COLO668 (cell line): ENCODE measurements around the gene CREB3L1.

Experiments
- DNase-seq: peaks from one replicate; lab custom pipeline; 2025; ENCODE audit not compliant: unreplicated experiment; lab: John Stamatoyannopoulos, UW

Gene CREB3L1

DNA sequence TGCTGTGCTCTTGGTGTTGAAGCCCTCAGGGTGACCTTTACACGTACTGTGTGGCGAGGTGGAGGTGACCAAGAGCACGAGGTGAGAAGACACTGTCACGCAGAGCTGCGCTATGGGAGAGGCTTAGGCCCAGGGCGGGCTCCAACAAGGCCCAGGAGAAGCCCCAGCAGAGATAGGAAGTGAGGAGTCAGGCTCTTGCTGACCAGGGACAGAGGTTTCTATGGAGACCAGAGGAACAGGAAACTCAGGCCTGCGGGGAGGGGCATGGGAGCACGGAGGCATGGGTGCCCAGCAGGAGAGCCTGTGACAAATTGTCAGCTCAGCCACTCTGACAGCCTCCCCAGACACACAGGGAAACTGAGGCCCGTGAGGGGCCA lies 85.6 kb downstream of the CREB3L1 start:
- peak; percentile 87 for DNase-seq

- DNase-seq: peak; percentile 97
These were observed 86.1 kb downstream of the CREB3L1 start for GRCh38 chr11:46363455-46364005.

DNA sequence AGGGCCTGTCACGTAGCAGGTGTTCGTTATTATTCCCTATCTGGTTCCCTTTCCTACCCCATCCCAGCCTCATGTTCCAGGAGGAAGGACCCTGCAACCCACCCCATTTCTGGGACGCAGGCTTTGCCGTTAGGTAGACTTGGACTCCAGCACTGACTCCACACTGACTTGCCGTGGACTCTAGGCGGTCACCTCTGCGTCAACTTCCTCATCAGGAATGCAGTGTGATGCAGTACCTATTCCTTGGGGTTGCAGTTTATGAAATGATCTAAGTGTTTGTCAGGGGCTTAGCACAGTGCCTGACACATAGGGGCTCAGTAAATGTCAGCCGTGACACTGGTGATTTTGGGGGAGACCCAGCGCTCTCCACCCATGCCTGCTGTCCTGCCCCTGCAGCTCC lies 86.6 kb downstream of the CREB3L1 start:
- no peak for DNase-seq

GRCh38 chr11:46364791-46365190 lies 87.3 kb downstream of the CREB3L1 start:
- no peak for DNase-seq

DNA sequence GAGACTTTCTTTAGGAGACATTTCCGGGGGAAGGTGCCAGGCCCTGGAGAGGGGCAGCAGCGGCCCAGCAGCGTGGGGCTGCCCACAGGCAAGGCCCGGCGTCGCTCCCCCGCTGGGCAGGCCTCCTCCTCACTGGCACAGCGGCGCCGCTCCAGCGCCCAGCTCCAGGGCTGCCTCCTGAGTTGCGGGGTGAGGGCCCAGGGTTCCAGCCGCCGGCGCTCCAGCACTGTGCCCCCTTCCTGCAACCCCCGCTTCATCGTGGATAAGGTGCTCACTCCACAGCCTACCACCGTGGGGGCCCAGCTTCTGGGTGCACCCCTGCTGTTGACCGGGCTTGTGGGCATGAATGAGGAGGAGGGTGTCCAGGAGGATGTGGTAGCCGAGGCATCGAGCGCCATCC lies 88.8 kb downstream of the CREB3L1 start:
- no peak for DNase-seq

GRCh38 chr11:46366661-46367161 lies 89.2 kb downstream of the CREB3L1 start:
- no peak for DNase-seq

GRCh38 chr11:46367244-46367915 lies 89.9 kb downstream of the CREB3L1 start:
- peak; percentile 70 for DNase-seq

DNA sequence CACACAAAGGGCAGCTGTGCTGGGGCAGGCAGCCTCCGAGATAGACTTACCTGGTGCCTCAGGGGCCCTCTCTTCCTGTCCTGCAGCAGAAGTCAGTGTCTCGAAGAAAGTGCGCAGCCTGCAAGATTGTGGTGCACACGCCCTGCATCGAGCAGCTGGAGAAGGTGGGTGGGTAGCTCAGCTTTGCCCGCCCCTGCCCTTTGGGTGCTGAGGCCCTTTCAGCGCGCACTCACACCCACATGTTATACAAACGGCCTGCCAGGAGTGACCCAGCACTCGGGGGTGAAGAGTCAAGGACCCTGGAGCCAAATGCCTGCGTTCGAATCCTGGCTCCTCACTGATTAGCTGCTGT lies 90.4 kb downstream of the CREB3L1 start:
- DNase-seq: no peak

DNA sequence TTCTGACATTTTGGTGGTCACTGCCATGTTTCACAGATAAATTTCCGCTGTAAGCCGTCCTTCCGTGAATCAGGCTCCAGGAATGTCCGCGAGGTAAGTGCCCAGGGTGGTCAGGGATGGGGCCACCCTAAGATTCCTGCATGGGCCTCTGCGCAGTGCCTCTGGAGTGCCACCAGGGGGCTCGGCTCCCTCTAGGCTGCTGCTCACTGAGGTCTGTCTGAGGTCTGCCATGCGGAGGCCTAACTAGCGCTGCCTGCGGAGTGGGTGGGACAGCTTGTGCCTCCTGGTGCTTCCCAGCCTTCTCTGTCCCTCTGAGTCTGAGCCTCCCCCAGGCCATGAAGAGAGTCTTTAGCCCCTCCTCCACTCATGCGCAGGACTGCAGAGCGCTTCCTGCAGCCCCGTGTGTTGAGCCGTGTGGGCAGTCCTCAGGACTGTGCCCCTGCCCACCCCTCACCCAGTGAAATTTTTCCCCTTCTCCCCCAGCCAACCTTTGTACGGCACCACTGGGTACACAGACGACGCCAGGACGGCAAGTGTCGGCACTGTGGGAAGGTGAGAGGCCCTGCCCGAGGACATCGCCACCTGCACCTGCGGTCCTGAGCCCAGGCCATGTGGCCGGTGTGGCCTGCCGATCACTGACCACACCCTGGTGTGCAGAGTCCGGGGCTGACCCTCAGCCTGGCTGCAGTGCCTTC lies 92.1 kb downstream of the CREB3L1 start:
- peak; percentile 65 for DNase-seq

DNA sequence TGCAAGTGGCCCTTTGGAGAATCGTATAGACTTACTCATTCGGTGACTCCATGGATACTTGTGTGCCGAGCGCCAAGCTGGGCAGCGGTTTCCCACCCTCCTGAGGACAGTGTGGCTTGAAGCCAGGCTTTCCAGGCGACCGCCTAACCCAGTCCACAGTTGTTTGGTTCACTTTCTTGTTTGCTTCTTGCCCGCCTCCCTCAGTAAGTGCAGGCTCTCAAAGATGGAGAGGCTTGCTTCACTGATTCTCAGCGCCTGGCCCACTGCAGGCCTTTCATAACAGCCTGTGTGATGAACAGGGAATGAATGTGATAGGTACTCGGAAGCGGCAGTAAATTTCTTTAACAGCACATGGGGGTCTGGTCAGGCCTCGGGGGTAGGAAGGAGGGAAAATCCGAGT lies 92.8 kb downstream of the CREB3L1 start:
- no peak for DNase-seq
